ENCODE data around the gene LIN7C.

DNA sequence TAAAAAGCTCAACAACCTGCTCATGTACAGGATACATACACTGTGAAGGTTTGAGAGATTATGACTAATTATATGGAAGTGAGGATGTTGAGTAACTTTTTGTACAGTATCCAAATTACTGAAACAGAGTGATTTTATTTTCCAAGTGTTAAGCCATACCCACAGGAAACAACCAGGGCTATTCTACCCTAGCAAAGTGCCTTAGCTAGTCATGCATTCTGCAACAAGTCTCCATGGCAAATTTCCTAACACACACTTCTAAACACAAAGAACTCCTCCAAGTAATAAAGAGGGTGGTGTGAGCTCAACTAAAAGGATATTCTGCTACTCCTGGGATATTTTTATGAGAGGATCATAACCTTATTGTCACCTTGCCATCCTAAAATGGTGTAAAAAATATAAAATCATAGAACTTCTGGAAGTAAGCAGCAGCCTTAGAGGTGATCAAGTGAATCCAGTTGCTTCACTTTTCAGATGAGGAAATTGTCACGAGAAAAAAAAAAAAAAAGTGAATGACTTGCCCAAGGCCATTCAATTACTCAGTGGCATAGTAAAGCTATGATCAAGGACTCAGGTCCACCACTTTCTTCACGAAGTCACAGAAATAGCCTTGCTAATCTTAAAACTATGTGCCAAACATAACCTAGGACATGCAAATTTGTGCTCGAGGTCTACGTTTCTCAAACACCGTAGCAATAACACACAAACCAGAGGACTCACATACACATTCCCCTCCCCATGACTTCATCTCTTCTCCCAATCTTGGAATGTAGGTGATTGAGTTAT lies 38.2 kb downstream of the LIN7C start:
- TF ChIP-seq CTCF (conservative IDR thresholded peaks at IDR 0.05; ENCODE audit: low read length), result no peak
- TF ChIP-seq EZH2phosphoT487 (IDR thresholded peaks at IDR 0.05; ENCODE audit: borderline replicate concordance), result no peak

All from Loucy (cell line).